Neuronal stem cell (in vitro differentiated cells): Measurements from ENCODE around the gene NRG3.

ENCODE experiments used
- DNase-seq: peaks from one replicate; pipeline ENCODE4 v3.0.0-alpha.2; 2013; ENCODE audit warnings: low spot score
- H2AFZ ChIP-seq: one replicate; pipeline ENCODE4 v1.6.1; 2013; ENCODE audit warnings: mild to moderate bottlenecking, low read length, inconsistent platforms
- H2AK5ac ChIP-seq: 2 replicates; pipeline ENCODE4 v1.6.1; 2013; ENCODE audit warnings: low read depth, mild to moderate bottlenecking, inconsistent platforms, low read length, moderate library complexity, mixed read lengths
- H2BK120ac ChIP-seq: 2 replicates; pipeline ENCODE4 v1.6.1; 2013; ENCODE audit warnings: low read depth, mild to moderate bottlenecking, inconsistent platforms, low read length, moderate library complexity, mixed read lengths
- H2BK12ac ChIP-seq: one replicate; pipeline ENCODE4 v1.6.1; 2013; ENCODE audit warnings: low read length, inconsistent platforms
- H2BK15ac ChIP-seq: 2 replicates; pipeline ENCODE4 v1.6.1; 2013; ENCODE audit warnings: mild to moderate bottlenecking, low read length, inconsistent platforms, mixed read lengths
- H2BK5ac ChIP-seq: one replicate; pipeline ENCODE4 v1.6.1; 2013; ENCODE audit warnings: inconsistent platforms, mild to moderate bottlenecking, low read length, moderate library complexity
- H3K14ac ChIP-seq: one replicate; pipeline ENCODE4 v1.6.1; 2013; ENCODE audit warnings: low read length, inconsistent platforms
- H3K18ac ChIP-seq: 2 replicates; pipeline ENCODE4 v1.6.1; 2013; ENCODE audit warnings: low read length, inconsistent platforms
- H3K23ac ChIP-seq: 2 replicates; pipeline ENCODE4 v1.6.1; 2013; ENCODE audit warnings: low read depth, mild to moderate bottlenecking, mixed read lengths, low read length, inconsistent platforms; ENCODE audit not compliant: poor library complexity
- H3K27ac ChIP-seq: replicated peaks from 3 replicates; pipeline ENCODE4 v1.5.1; 2013; ENCODE audit warnings: low read length, inconsistent platforms
- H3K27me3 ChIP-seq, 3 experiments: 2 replicates each; pipeline ENCODE4 v1.6.1; 2013; ENCODE audit warnings: low read length in 3 of 3, mild to moderate bottlenecking in 2 of 3, inconsistent platforms in 1 of 3, low read depth in 1 of 3, mixed read lengths in 1 of 3, moderate library complexity in 1 of 3; ENCODE audit not compliant: control insufficient read depth in 3 of 3, insufficient read depth in 3 of 3
- H3K36me3 ChIP-seq, 2 donors: replicated peaks in 1 of 2; 2 replicates each; pipeline ENCODE4 v1.6.1; 2013; ENCODE audit warnings: low read length in 2 of 2; ENCODE audit not compliant: control insufficient read depth in 2 of 2, insufficient read depth in 2 of 2
- H3K4ac ChIP-seq: 2 replicates; pipeline ENCODE4 v1.6.1; 2013; ENCODE audit warnings: inconsistent platforms, mild to moderate bottlenecking, low read length, moderate library complexity
- H3K4me1 ChIP-seq, 2 donors: 1 replicate in 1 of 2; 2 replicates in 1 of 2; pipeline ENCODE4 v1.6.1; 2013; ENCODE audit warnings: low read length in 2 of 2, low read depth in 1 of 2; ENCODE audit not compliant: control insufficient read depth in 2 of 2, insufficient read depth in 1 of 2
- H3K4me2 ChIP-seq: one replicate; pipeline ENCODE4 v1.6.1; 2013; ENCODE audit warnings: mild to moderate bottlenecking, low read length, inconsistent platforms; ENCODE audit not compliant: insufficient read depth, poor library complexity, severe bottlenecking
- H3K4me3 ChIP-seq, 2 donors: 2 replicates each; pipeline ENCODE4 v1.5.1; 2013; ENCODE audit warnings: low read length in 2 of 2, mild to moderate bottlenecking in 2 of 2, inconsistent platforms in 1 of 2, moderate library complexity in 1 of 2
- H3K79me1 ChIP-seq: one replicate; pipeline ENCODE4 v1.6.1; 2013; ENCODE audit warnings: low read depth, mild to moderate bottlenecking, inconsistent platforms, low read length, moderate library complexity
- H3K9ac ChIP-seq: one replicate; pipeline ENCODE4 v1.6.1; 2013; ENCODE audit warnings: mild to moderate bottlenecking, low read depth, low read length, inconsistent platforms; ENCODE audit not compliant: poor library complexity
- H3K9me3 ChIP-seq, 2 donors: replicated peaks in 1 of 2; 2 replicates each; pipeline versions ENCODE3 to v1.6.1; 2013; ENCODE audit warnings: low read length in 2 of 2, mild to moderate bottlenecking in 2 of 2, inconsistent platforms in 1 of 2, low read depth in 1 of 2, mixed read lengths in 1 of 2, moderate library complexity in 1 of 2; ENCODE audit not compliant: control insufficient read depth in 2 of 2, insufficient read depth in 1 of 2
- H4K8ac ChIP-seq: one replicate; pipeline ENCODE4 v1.6.1; 2013; ENCODE audit warnings: low read depth, mild to moderate bottlenecking, inconsistent platforms, low read length, moderate library complexity
- H4K91ac ChIP-seq: one replicate; pipeline ENCODE4 v1.6.1; 2013; ENCODE audit warnings: low read length, low read depth, mild to moderate bottlenecking, inconsistent platforms; ENCODE audit not compliant: poor library complexity
- WGBS, 2 donors: extraction: QIAGEN DNeasy Blood & Tissue Kit; methylation state at CpG; one replicate each; pipeline ENCODE4 v1.1.7; 2013; ENCODE audit warnings: missing lambda C conversion rate in 2 of 2, mixed read lengths in 1 of 2; ENCODE audit not compliant: insufficient read length in 2 of 2, insufficient replicate concordance in 1 of 2; ENCODE audit errors: extremely low coverage in 2 of 2; 5-methylcytosine and 5-hydroxymethylcytosine counted together

The NRG3 gene

DNA sequence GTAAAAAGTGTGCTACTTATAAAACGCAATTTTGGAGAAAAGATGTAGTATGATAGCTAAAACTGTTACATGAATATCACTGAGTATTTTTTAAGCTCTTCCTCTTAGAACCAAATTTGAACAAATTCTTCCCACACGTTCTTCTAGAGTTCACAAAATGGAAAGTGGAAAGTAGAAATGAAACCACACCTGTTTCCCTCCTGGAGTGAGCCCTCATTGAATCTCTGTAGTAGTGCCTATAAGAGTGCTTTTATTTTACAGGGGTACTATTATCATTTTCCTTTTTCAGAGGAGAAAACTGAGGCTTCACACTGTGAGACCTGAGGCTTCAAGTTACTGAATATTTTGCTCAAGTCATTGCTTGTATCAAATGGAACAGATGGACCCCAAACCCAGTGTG, 393.0 kb downstream of the NRG3 start:
- H3K4me1 ChIP-seq, result no peaks in the 10 kb centered on the region
- no peak overlapping the region for H3K23ac ChIP-seq
- H3K36me3 ChIP-seq, result no peaks in the 10 kb centered on the region
- H2BK5ac ChIP-seq, result no peak overlapping the region
- H2BK120ac ChIP-seq, result no peak overlapping the region
- H3K18ac ChIP-seq, result no peak overlapping the region
- H3K27me3 ChIP-seq, result no peaks in the 10 kb centered on the region
- no peak overlapping the region for H3K14ac ChIP-seq
- no peak overlapping the region for H2BK12ac ChIP-seq
- no peak overlapping the region for H3K4me2 ChIP-seq
- H2AFZ ChIP-seq, result no peak overlapping the region
- no peaks in the 10 kb centered on the region for H3K79me1 ChIP-seq
- H3K4ac ChIP-seq, result no peak overlapping the region
- no peak for DNase-seq
- WGBS, 2 donors, result no CpG with 5 or more reads among the region's 2 CpGs
- no peak overlapping the region for H3K4me3 ChIP-seq
- H4K91ac ChIP-seq, result no peak overlapping the region
- no peak overlapping the region for H4K8ac ChIP-seq
- H2AK5ac ChIP-seq, result no peak overlapping the region
- no peak overlapping the region for H3K27ac ChIP-seq
- no peaks in the 10 kb centered on the region for H3K9me3 ChIP-seq
- H3K9ac ChIP-seq, result no peak overlapping the region
- H2BK15ac ChIP-seq, result no peak overlapping the region

DNA sequence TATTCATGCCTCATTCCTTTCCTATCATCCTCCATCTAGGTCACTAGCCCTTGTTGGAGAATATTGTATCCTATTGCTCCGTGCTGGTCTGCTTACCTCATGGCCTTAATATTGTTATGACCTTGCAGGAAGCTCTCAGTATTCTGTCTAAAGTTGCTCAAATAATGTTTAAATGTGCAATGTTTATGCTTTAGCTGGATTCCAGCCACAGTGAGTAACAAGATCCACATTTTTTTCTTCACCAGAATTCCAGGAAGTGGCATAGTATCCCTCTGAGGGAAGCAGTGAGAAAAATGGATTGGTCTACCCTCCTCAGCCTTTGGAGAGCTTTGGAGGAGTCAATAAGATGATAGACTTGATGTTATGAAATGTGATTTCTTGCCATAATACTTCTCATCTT, 402.6 kb downstream of the NRG3 start:
- Histone ChIP-seq H3K36me3 (no peaks in the 10 kb centered on the region), H3K9ac (no peak overlapping the region), H2AFZ (no peak overlapping the region), H2AK5ac (no peak overlapping the region), H3K4ac (no peak overlapping the region), H2BK15ac (no peak overlapping the region), H4K91ac (no peak overlapping the region), H3K4me3 (no peak overlapping the region), H3K9me3 (no peaks in the 10 kb centered on the region), H3K4me2 (no peak overlapping the region), H3K23ac (no peak overlapping the region), H3K79me1 (no peaks in the 10 kb centered on the region), H4K8ac (no peak overlapping the region), H3K14ac (no peak overlapping the region), H2BK12ac (no peak overlapping the region), H2BK5ac (no peak overlapping the region), H3K4me1 (no peaks in the 10 kb centered on the region), H3K18ac (no peak overlapping the region), H2BK120ac (no peak overlapping the region), H3K27ac (no peak overlapping the region), H3K27me3 (no peaks in the 10 kb centered on the region)
- WGBS, 2 donors, result no CpG with 5 or more reads among the region's 1 CpG
- no peak for DNase-seq

DNA sequence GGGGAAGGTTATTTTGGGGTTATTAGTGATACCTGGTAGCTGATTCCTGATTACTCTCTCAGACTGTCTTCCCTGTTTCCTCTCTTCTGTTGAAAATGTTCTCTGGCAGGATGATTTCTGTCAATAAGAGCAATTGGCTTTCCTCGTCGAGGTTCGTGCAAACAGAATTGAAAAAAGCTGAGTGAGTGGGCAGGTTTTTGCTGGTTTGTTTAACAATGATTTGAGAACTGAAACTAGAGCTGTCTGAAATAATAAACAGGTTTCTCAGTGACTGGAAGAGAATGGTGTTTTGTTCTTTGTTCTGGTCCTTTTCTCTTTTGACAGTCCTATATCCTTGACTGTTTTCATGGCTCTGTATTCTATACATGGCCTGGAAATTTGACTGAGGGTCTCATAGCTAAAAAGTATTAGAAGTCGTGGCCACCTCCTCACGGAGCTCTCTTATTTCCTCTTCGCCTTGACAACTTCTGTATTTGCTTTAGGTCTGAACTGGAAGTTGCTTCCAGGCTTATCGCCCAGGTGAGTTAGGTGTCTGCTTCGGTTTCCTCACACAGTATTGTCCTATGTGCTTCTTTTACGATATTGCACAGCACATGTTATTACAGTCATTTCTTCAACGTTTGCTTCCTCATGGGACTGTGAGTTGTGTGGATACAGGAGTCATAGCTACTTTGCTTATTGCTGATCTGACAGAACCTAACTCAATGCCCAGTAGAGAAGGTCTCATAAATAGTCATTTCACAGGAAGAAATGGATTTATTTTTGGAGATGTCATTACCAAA, 403.6 kb downstream of the NRG3 start:
- Histone ChIP-seq H3K18ac (no peak overlapping the region), H3K14ac (no peak overlapping the region), H2BK120ac (no peak overlapping the region), H3K4me3 (peak overlapping the region in 1 of 2 donors; percentile 50), H3K36me3 (no peaks in the 10 kb centered on the region), H2AK5ac (no peak overlapping the region), H3K4me1 (no peaks in the 10 kb centered on the region), H3K4me2 (no peak overlapping the region), H3K79me1 (no peaks in the 10 kb centered on the region), H3K9ac (no peak overlapping the region), H3K27me3 (no peaks in the 10 kb centered on the region), H2BK5ac (no peak overlapping the region), H4K8ac (no peak overlapping the region), H2AFZ (no peak overlapping the region), H4K91ac (no peak overlapping the region), H3K27ac (no peak overlapping the region), H3K23ac (no peak overlapping the region), H2BK15ac (no peak overlapping the region), H2BK12ac (no peak overlapping the region), H3K9me3 (no peaks in the 10 kb centered on the region), H3K4ac (no peak overlapping the region)
- no CpG with 5 or more reads among the region's 10 CpGs for WGBS, 2 donors
- DNase-seq, result no peak

DNA sequence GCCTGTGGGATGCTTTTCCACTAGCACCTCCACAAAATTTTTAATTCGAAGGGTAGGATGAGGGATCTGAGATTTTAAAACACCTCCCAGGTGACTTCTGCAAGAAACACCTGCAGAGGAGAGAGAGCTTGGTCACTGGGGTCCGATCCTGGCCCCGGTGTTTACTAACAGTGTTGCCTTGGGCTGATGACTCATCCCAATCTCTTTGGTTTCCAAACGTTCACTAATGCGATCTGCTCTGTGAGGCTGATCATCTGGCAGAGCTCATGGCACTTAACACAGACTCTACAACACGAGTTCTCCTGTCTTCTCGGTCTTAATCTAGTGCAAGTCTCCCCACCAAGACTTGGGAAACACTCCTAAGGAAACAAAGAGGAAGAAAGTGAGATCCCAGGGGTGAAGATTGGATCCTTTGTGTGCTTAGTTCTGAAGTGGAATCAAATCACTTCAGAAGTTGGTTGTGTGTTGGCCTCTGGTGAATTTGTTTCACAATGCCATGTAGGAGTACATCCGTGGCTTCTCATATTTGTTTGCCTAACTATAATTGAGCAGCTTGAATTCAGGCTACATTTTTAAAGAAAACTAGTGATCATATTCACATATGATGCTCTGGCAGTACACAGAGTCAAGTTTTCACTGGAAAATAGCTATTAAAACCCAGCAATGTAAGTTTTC, 407.9 kb downstream of the NRG3 start:
- H3K4me3 ChIP-seq, result no peak overlapping the region
- H3K4ac ChIP-seq, result no peak overlapping the region
- H2AK5ac ChIP-seq, result no peak overlapping the region
- no peak overlapping the region for H2AFZ ChIP-seq
- H3K27me3 ChIP-seq, result no peaks in the 10 kb centered on the region
- no peaks in the 10 kb centered on the region for H3K9me3 ChIP-seq
- H4K91ac ChIP-seq, result no peak overlapping the region
- H3K23ac ChIP-seq, result no peak overlapping the region
- H3K9ac ChIP-seq, result no peak overlapping the region
- no peak overlapping the region for H3K27ac ChIP-seq
- no peak overlapping the region for H2BK12ac ChIP-seq
- H3K36me3 ChIP-seq, result no peaks in the 10 kb centered on the region
- DNase-seq, result no peak
- WGBS, 2 donors, result no CpG with 5 or more reads among the region's 8 CpGs
- H3K4me2 ChIP-seq, result no peak overlapping the region
- no peak overlapping the region for H2BK15ac ChIP-seq
- H2BK5ac ChIP-seq, result no peak overlapping the region
- H3K79me1 ChIP-seq, result no peaks in the 10 kb centered on the region
- H4K8ac ChIP-seq, result no peak overlapping the region
- no peaks in the 10 kb centered on the region for H3K4me1 ChIP-seq
- no peak overlapping the region for H3K18ac ChIP-seq
- H3K14ac ChIP-seq, result no peak overlapping the region
- no peak overlapping the region for H2BK120ac ChIP-seq
